G401.6 (cell line): Measurements from ENCODE around the gene SIAH3.
"Not testable (repeated sequence)": the region's sequence is repeated elsewhere in the genome, so short reads cannot be mapped to it uniquely, and the experiment has no call there.

Source experiments
- FAIRE-seq: peaks from 2 replicates; lab custom pipeline; 2012; peaks lifted over from hg19 to GRCh38; lab: Jason Lieb, UNC

Gene SIAH3

DNA sequence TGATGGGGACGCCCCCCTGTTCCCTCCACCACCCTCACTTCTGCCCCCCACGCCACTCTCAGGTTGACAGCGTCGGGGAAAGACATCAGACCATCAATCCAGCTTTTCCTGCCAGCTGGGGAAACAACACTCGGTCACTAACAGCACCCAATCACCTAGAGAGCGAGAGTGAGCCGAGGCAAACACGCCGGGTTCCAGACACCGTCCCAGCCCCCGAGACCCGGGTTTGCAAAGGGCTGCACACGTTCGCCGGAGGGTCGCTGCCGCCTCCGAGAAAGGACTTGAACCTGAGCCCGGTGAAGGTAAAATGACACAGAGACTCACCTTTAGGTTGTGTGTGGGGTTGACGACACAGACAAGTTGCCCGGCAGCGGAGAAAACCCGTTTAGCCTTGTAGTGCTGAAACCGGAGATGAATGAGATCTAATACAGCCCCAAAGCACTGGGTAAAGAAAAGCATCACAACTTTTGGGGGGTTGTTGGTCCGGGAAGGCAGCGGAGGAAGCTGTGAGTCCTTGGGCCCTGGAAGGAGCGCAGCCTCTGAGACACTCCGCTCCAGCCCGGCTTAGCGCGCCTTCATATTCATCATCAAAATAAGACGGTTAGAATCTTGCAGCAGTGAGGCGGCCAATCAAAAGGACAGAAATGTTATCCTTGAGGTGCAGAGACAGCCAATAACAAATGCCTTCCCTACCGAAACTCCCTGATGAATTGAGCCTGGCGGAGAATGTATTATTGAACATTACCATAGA is at the start of gene SIAH3:
Gene SIAH3 (minus strand): TSS at position 583 of the 751 bp plus-strand sequence. CDS start 124 bp downstream, at position 459.
- no peak for FAIRE-seq

- no peak for FAIRE-seq
Measured at GRCh38 chr13:45899406-45899805, 47.9 kb upstream of the SIAH3 start.

GRCh38 chr13:45897562-45897961 is 46.0 kb upstream of the SIAH3 start:
- no peak for FAIRE-seq

- no peak for FAIRE-seq
Measured at GRCh38 chr13:45896285-45896684, 44.7 kb upstream of the SIAH3 start.

DNA sequence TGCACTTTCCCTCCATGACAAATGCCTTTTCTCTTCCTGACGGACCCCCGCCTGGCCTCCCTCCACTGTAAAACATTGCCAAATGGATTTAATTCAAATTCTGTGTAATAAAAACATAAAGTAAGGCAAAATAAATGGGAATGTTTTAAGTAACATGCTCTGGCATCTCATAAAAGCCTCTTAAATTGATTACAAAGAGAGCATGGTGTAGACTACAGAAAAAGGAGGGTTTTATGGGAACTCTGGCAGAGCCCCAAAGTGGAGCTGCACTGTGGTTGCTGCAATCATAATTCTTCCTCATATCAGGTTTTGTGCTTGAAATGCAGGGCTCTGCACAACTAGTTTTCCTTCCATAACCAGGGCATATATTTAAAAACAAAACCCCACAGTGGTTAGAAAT is 44.3 kb upstream of the SIAH3 start:
- no peak for FAIRE-seq

GRCh38 chr13:45892513-45892912 is 41.0 kb upstream of the SIAH3 start:
- no peak for FAIRE-seq

- FAIRE-seq: no peak
Measured at GRCh38 chr13:45889590-45890243, 38.2 kb upstream of the SIAH3 start.

DNA sequence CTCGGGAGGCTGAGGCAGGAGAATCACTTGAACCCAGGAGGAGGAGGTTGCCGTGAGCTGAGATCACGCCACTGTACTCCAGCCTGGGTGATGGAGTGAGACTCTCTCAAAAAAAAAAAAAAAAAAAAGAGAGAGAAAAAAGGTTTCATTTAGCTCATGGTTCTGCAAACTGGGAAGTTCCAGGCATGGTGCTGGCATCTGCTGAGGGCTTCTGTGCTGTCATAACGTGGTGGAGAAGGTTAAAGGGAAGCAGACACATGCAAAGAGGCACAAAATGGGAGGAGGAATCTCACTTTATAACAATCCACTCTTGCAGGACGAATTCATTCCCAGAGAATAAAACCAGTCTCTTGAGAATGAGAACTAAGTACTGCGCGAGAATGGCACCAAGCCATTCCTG is 34.9 kb upstream of the SIAH3 start:
- no peak for FAIRE-seq

- no peak for FAIRE-seq
Measured at GRCh38 chr13:45885194-45885593, 33.6 kb upstream of the SIAH3 start.

DNA sequence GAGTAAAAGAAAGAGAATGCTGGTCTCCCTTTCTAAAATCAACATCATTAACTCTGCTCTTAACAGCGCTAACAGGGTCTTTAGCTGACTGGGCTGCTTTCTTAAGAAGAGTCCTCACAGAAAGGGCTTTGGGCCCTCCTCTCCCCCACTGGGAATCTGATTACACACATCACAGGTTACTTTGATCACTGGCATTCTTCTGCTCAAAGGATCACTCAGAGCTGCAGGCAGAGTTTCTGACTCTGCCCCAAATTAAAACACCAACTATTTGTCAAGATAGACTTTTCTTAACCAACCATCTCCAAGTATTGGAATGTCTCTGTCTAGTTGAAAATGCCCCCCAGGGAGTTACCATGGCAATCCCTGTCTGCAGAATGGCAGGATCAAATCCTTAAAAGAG is 31.1 kb upstream of the SIAH3 start:
- no peak for FAIRE-seq

DNA sequence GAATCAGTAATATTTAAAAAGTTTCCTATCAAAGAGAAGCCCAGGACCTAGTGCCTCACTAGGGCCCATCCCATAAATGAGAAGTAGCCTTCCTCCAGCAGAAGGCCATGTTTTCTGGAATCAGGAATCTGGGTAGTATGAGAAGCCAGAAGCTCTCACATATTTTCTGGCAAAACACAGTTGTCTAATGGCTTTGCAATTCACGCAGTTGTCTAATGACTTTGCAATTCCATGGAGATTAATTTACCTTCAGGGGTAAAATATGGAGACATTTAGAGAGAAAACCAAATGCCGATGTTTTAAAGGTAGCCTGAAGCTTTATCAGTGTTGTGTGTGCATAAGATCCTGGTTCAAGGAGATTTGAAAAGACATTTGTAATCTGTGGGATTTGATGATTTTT is 29.8 kb upstream of the SIAH3 start:
- FAIRE-seq: no peak

DNA sequence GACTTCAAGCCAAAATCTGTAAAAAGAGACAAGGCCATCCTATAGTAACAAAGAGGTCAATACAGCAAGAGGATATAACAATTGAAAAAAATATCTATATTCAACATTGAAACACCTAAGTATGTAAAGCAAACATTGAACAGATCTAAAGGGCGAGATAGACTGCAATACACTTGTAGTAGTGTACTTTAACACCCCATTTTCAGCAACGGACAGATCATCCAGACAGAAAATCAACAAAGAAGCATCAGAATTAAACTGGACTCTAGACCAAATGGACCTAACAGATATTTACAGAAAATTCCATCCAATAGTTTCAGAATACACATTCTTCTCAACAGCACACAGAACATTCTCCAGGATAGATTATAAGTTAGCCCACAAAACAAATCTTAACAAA is 28.7 kb upstream of the SIAH3 start:
- no peak for FAIRE-seq

- no peak for FAIRE-seq
Measured at GRCh38 chr13:45879666-45880065, 28.1 kb upstream of the SIAH3 start.

- no peak for FAIRE-seq
Measured at GRCh38 chr13:45878966-45879365, 27.4 kb upstream of the SIAH3 start.

- no peak for FAIRE-seq
Measured at GRCh38 chr13:45876781-45877180, 25.2 kb upstream of the SIAH3 start.

GRCh38 chr13:45875951-45876350 is 24.4 kb upstream of the SIAH3 start:
- FAIRE-seq: no peak

DNA sequence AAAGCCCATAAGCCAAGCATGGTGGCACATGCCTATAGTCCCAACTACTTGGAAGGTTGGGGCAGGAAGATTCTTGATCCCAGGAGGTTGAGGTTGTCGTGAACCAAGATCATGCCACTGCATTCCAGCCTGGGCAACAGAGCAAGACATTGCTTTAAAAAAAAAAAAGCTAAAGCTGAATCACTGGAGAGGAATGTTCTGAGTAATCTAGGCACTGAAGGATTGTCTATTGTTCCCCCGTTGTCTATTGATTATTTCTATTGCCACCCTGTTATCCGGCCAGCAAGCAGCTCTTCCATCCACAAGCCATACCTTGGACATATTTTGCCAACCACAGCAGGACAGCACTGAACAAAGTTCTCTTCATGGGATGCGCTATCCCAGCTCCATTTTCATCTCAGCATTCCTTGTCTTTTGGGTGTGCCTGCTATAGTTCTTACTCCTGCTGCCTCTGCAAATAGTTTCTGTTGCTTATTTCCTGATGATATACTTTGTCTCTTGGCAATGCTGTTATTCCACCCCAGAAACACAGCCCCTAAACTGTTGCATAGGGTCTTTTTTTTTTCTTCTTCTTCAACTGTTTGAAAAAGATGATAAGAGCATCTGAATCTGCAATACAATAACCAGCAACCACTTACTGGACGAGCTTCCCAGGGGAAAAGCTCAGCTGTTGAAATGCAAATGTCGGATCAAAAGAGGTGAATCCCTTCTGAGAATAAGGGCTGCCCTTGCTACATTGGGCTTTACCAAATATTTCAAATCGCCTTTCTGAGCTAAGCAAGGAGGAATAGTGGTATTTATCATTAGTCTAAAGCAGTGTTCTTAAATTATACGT is 22.2 kb upstream of the SIAH3 start:
- FAIRE-seq: no peak

DNA sequence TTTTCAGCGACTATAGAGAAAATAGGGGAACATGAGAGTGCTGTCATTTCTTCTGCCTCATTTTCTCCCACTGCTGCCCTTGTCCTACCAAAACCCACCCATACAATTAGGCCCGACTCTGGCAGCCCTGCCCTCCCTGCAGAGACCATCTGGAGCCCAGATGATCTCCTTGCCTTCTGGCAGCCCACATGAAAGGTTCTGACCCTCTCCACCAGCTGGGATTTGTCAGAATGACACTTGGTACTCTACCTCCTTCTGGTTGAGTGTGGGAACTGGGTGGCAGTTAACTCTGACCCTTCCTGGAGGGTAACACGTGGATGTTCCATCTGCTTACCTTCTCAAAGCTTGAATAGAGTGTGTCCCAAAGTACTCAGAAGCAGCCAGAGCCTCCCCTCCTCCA is 21.0 kb upstream of the SIAH3 start:
- no peak for FAIRE-seq

- FAIRE-seq: not testable (repeated sequence)
Measured at GRCh38 chr13:45871201-45871600, 19.6 kb upstream of the SIAH3 start.

- no peak for FAIRE-seq
Measured at GRCh38 chr13:45870232-45870631, 18.7 kb upstream of the SIAH3 start.

GRCh38 chr13:45865414-45865813 is 13.9 kb upstream of the SIAH3 start:
- FAIRE-seq: no peak

DNA sequence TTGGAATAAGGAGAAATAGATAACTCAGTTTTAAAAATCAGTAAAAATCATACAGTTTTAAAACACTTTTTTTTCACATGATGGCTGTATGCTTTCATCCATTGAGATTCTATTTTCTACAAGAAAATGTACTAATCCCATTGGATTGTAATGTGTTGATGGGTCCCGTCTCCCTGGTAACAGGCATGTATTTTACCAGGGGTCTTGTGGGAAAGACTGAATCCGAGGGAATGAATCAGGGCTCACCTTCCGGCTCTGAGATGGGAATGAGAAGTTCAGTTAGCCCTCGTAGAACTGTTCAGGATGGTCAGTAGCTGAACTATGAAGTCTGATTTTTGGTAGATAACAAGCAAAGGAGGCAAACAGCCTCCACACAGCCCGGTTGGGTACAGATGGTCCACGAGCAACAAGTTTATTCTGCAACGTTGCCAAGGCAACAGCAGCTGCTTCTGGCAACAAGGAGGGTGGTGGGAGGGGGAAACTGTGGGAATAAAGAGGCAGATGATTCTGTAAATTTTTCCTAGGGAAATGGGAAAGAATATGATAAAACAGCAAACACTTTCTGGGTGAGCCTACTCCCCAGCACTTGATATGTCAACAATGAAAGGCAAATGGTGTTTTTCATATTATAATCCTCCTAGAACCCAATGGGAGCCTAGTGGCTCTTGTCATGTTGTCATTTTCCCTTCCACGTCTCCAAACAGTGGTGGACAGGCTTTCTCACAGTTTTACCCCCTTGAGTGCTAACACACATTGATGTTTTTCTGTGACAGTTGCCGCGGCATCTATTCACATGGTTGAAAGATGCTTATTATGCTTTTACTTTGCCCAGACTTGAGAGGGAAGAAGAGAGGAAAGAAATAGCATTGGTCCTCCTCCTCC is 12.4 kb upstream of the SIAH3 start:
- FAIRE-seq: no peak
